A204.1 (cell line): ENCODE results near the gene TAS2R13.

ENCODE experiments used
- FAIRE-seq: peaks from 2 replicates; lab custom pipeline; 2012; peaks lifted over from hg19 to GRCh38; lab: Jason Lieb, UNC

TAS2R13 gene

DNA sequence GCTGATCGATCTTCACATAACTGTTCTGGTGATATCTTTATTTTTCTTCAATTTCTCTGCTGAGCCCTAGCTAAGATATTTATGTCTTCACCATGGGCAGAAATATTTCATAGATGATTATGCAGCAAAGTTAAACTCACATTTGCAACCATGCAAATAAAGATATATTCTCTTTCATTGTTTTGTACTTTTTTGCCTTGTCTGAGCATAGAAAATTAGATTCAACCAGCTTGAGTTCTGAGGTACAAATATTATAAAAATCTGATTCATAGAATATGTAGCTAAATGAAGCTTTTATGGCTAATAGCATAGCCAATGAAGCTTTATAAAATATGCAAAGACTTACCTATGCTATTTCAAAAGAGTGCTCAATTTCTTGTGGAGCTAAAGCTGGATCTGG is at the start of gene TAS2R13:
Gene TAS2R13 (minus strand): TSS at position 101 of the 400 bp plus-strand sequence. CDS start 264 bp downstream, outside the sequence.
- no peak for FAIRE-seq

- no peak for FAIRE-seq
Measured at GRCh38 chr12:10957741-10958140, 48.4 kb upstream of the TAS2R13 start.

GRCh38 chr12:10956085-10956484 is 46.7 kb upstream of the TAS2R13 start:
- FAIRE-seq = no peak

DNA sequence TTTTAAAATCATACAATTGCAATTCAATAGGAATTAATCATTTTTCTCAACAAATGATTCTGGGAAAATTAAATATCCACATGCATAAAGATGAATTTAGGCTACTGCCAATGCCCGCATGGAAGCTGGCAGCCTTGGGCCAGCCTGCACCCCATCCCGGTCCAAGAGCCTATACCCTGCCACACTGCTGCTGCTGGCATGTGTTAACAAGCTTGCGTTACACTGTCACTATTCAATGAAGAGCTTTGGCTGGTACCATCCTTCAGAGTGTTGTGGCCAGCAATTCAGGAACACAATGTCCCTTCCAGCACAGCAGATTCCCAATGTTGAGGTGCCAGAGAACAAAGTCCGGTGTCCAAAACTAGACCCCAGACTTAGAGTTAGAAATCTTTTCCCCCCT is 43.3 kb upstream of the TAS2R13 start:
- FAIRE-seq = no peak

GRCh38 chr12:10943167-10943566 is 33.8 kb upstream of the TAS2R13 start:
- FAIRE-seq = no peak

DNA sequence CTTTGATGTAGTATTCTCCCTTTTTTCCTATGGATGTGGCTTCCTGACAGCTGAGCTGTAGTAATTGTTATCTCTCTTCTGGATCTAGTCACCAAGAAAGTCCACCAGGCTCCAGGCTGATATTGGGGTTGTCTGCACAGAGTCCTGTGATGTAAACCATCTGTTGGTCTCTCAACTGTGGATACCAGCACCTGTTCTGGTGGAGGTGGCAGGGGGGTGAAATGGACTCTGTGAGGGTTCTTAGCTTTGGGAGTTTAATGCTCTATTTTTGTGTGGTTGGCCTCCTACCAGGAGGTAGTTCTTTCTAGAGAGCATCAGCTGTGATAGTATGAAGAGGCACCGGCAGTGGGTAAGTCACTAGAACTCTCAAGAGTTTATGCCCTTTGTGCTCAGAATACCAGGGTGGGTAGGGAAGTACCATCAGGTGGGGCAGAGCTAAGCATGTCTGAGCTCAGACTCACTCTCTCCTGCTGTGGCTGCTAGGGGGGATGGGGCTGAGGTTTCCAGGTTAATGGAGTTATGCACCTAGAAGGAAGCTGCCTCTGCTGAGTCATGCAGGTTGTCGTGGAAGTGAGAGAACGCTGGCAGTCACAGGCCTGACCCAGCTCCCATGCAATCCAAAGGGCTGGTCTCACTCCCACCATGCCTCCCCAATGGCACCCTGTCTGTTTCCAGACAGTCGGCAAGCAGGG is 32.7 kb upstream of the TAS2R13 start:
- no peak for FAIRE-seq

DNA sequence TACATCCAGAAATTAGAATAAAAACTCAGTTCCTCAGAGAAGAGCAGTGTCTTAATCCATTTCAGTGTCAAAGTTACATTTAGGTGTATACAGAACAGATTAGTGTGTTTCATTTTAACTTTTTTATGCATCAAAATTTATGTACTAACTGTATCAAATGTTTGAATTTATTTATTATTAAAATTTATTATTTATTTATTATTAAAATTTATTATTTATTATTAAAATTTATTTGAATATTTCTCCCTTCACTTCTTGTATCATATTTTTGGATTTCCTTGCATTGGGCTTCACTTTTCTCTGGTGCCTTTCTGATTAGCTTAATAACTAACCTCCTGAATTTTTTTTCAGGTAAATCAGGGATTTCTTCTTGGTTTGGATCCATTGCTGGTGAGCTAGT is 32.0 kb upstream of the TAS2R13 start:
- peak; percentile 74 for FAIRE-seq

DNA sequence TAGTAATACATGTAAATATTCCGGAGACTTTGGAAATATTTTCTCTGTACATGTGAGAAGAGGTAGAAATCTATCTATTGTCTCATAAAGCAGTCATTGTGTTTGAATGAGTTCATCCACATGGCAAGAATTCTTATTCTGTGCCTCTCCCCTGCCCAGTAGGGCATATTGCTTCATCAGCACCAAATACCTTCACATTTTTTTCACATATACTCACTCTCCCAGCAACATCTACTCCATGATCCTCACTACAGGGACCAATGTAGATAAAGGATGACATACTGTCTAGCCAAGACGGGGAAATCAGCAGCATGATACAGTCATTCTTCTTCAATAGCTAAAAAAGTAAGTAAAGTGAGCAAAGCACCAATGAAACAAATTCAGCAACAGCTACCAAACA is 31.0 kb upstream of the TAS2R13 start:
- no peak for FAIRE-seq

DNA sequence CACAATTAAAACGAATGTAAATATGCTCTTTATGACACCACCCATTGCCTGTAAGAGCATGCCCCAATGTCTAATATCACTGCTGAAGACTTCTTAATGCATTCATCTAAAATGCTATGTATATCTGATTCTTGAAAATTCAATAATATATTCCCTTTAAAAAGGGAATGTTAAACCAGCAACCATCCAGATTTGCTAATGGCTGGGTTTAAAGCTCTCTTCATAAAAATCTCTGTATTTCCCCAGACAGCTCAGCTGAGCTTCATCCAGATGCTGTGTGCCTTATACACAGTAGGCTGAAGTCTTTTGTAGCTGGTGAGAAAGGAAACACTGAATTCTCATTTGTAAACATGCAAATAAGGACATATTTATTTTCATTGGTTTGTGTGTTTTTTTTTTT is 29.8 kb upstream of the TAS2R13 start, which contains the start of gene TAS2R14:
Gene TAS2R14 (minus strand): TSS at position 101 of the 400 bp plus-strand sequence. CDS start 56 bp downstream, at position 45.
- FAIRE-seq = no peak

GRCh38 chr12:10936506-10936905 is 27.1 kb upstream of the TAS2R13 start:
- FAIRE-seq = no peak

DNA sequence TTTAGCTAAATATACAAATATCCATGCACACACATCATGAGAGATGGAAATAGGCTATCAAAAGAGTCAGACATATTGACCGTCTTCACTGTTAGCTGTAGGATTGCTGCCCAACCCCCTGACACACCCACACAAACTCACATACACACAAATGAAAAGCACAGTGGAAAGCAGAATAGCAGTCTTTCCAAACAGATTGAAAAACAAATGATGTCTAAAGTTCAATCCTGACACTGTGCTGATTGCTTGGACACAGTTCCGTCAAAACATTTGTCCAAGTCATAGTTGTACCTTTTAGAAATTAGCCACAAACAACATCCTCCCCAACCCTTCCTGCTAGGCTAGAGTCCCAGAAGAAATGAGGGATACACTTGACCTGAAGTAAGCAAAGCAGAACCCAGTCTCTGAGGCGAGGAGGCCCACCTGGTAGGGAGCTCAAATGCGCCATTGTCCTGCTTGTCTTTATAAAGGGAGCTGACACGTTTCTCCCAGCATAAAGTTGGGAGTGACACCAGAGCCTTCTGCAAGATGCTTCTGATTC is 19.5 kb upstream of the TAS2R13 start, which contains the start of gene PRH2:
Gene PRH2 (plus strand): TSS at position 491 of the 541 bp plus-strand sequence. CDS start 38 bp downstream, at position 529.
- FAIRE-seq = no peak

DNA sequence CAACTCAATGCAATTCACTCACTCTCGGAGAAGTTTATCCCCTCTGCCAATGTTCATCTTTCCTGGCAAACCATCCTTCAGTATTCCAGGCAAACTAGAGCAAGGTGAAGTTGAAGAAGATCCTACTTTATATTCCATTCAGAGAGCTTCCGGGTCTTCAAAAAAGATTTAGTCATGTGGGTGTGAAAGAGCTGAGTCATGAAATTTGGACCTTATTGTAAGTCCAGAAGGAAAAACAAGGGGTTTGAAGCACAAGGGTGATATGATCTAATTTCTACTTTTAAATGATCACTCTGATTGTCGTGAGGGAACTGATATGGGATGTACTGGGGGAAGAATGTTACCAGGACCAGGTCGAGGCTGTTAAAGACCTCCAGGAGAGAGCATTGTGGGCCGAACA is 16.9 kb upstream of the TAS2R13 start:
- FAIRE-seq = no peak

GRCh38 chr12:10919809-10920208 is 10.4 kb upstream of the TAS2R13 start:
- no peak for FAIRE-seq

DNA sequence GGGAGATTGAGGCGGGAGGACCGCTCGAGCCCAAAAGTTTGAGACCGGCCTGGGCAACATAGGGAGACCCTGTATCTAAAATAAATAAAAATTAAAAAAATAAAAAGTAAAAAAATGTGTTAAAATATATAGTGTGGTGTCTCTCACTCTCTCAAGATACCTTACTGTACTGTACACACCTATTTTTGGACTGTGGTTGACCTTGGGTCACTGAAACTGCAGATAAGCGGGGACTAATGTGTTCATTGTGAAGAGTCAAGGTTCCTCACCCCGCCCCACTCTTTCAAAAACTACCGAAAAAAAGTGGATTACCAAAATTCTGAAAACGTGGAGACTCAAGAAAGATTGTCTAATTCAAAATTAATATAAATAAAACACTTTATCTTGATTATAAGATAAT is 1.0 kb upstream of the TAS2R13 start:
- no peak for FAIRE-seq

DNA sequence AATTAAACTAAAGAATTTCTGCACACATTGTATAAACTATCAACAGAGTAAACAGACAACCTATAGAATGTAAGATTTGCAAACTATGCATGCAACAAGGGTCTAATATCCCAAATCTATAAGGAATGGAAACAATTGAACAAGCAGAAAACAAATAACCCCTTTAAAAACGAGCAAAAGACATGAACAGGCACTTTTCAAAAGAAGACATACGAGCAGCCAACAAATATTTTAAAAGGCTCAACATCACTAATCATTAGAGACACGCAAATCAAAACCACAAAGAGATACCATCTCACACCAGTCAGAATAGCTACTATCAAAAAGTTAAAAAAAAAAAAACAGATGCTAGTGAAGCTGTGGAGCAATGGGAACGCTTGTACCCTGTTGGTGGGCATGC is 4.7 kb downstream of the TAS2R13 start:
- FAIRE-seq = no peak

GRCh38 chr12:10901427-10901826 is 7.9 kb downstream of the TAS2R13 start:
- no peak for FAIRE-seq

- FAIRE-seq = no peak
Measured at GRCh38 chr12:10900972-10901371, 8.4 kb downstream of the TAS2R13 start.

DNA sequence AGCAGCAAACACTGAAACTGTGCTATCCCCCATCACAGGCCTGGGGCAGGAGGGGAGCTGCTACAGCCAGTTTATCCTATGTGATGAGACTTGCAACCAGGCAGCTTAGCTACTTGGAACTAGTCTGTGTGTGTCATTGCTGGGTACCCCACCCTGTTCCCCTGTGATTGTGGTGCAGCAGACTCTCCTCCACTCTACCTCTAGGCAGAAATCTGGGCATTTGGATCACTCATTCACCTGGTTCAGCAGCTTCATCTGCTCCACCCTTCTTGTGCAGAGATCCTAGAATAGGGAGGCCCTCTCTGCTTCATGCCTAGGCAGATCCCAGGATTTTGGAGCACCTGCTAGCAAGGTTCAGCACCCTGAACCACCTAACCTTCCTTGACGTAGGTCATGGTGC is 8.8 kb downstream of the TAS2R13 start:
- FAIRE-seq = no peak

GRCh38 chr12:10896854-10897253 is 12.5 kb downstream of the TAS2R13 start:
- no peak for FAIRE-seq

DNA sequence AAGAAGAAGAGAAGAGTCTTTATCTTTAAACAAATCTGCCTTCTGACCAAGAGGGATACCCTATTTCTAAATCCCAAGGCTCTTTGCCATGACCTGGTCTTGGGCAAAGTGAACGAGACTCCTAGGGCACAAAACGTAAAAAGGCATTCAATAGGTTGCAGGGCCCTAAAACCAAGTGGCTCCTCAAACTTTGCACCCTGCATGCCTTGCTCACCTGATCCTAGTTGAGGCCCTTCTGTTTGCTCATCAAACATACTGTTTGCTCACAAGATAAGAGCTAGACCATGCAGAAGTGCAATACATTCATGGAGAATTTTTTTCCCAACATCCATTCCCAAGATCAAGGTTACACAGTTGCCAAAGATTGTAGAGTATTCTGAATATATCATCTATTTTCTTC is 17.4 kb downstream of the TAS2R13 start:
- FAIRE-seq = no peak

DNA sequence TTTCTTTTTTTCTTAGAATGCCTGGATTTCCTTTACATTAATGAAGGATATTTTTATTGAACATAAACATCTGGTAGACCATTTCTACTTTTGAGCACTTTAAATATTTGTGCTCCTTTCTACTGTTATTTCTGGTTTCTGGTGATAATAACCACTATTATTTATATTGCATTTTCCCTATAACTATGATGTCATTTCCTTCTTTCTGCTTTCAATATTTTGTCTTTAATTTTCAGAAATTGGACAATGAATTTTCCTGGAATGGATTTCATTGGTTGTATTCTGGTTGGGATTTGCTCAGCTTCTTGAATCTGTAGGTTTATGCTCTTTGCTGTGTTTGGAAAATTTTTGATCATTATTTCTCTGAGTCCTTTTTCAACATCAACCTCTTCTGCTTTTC is 20.1 kb downstream of the TAS2R13 start:
- FAIRE-seq = no peak

DNA sequence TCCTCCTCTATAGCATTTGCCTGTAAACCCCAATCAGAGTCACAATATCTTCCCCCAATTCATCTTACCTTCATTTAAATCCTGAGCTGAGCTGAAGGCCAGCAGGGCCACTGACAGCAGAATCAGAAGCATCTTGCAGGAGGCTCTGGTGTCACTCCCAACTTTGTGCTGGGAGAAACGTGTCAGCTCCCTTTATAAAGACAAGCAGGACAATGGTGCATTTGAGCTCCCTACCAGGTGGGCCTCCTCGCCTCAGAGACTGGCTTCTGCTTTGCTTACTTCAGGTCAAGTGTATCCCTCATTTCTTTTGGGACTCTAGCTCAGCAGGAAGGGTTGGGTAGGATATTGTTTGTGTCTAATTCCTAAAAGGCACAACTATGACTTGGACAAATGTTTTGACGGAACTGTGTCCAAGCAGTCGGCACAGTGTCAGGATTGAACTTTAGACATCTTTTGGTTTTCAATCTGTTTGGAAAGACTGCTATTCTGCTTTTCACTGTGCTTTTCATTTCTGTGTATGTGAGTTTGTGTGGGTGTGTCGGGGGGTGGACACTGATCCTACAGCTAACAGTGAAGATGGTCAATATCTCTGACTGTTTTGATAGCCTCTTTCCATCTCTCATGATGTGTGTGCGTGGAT is 25.2 kb downstream of the TAS2R13 start, which contains the start of gene PRH1:
Gene PRH1 (minus strand): TSS at position 170 of the 640 bp plus-strand sequence. CDS start 38 bp downstream, at position 132.
- no peak for FAIRE-seq

- no peak for FAIRE-seq
Measured at GRCh38 chr12:10873378-10873777, 36.0 kb downstream of the TAS2R13 start.
